ENCODE data around the gene AGPAT3. TPM values are rescaled to one million over a fixed set of nuclear protein-coding genes. Genes with fewer than 3 reads are reported as not detected.

AGPAT3 gene
- total RNA-seq, 1 experiment from 2014 or later = 58.3 TPM

DNA sequence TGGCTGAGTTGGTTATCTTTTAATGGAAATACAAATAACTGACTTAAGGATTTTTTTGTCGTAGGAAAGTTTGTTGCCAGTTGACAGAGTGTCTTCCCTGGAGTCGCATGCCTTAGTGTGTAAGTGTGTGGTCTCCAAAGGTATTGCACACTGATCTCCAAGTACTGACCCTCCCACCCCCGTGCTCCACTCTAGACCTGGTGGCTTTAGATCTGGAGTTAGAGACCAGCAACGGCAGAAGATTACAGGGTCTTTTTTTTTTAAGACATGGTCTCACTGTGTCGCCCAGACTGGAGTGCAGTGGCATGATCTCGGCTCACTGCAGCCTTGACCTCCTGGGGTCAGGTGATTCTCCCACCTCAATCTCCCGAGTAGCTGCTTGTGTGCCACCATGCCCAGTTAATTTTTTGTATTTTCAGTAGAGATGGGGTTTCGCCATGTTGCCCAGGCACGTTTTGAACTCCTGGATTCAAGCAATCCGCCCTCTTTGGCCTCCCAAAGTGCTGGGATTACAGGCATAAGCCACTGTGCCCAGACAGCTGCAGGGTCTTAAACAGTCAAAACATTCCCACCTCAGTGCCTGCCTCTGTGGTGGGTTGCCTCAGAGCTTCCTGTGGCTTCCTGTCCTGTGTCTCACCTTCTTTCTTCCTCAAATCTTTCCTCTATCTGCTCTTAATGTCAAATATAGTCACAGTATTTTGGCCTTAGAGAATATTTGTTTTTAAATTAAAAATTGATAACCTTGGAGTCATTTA lies 154.0 kb downstream of the AGPAT3 start:
- Mint-ChIP-seq H3K4me1 (ENCODE audit: insufficient read depth, unreplicated experiment) (peaks cover 17% of the 10 kb centered on the region), H3K36me3 (ENCODE audit: insufficient read depth, unreplicated experiment) (peaks cover 7% of the 10 kb centered on the region), H3K27ac (ENCODE audit: low read depth, unreplicated experiment) (peak overlapping the region; percentile 31), H3K27me3 (ENCODE audit: insufficient read depth, unreplicated experiment) (no peaks in the 10 kb centered on the region), H3K4me3 (ENCODE audit: unreplicated experiment) (no peak overlapping the region), H3K9me3 (ENCODE audit: unreplicated experiment) (no peaks in the 10 kb centered on the region)
- TF ChIP-seq, protein P1, sequence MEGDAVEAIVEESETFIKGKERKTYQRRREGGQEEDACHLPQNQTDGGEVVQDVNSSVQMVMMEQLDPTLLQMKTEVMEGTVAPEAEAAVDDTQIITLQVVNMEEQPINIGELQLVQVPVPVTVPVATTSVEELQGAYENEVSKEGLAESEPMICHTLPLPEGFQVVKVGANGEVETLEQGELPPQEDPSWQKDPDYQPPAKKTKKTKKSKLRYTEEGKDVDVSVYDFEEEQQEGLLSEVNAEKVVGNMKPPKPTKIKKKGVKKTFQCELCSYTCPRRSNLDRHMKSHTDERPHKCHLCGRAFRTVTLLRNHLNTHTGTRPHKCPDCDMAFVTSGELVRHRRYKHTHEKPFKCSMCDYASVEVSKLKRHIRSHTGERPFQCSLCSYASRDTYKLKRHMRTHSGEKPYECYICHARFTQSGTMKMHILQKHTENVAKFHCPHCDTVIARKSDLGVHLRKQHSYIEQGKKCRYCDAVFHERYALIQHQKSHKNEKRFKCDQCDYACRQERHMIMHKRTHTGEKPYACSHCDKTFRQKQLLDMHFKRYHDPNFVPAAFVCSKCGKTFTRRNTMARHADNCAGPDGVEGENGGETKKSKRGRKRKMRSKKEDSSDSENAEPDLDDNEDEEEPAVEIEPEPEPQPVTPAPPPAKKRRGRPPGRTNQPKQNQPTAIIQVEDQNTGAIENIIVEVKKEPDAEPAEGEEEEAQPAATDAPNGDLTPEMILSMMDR (IDR thresholded peaks at IDR 0.05; ENCODE audit: unreplicated experiment) = no peak
- intact Hi-C loops (cut with micrococcal nuclease) = no loop called here
- ChIA-PET POLR2A (interaction anchor here (0.7 kb wide), 1 partner anchor 10 kb away, joined by 5 read pairs; no protein-coding TSS in a partner anchor), CTCF (no interaction called here)
- DNase-seq (ENCODE audit: unreplicated experiment) = no peak
- no TSS peak for BruUV-seq (replicated peaks)

DNA sequence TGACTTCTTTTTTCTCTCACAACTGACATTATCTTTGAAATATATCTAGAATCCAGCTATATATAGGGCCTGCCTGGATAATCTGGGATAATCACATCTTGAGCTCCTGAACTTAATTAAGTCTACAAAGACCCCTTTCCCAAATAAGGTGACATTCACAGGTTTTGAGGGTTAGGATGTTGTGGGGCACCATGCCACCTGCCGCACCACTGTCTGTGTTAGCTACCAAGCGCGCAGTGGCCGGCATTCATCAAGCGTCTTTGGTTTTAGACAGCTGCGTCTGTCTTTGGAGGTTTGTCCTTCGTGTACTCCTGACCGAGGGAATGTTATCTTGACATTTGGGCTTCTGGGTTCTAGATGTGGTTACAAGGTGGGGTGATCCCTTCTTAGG lies 154.5 kb downstream of the AGPAT3 start:
- TF ChIP-seq, protein P1 (IDR thresholded peaks at IDR 0.05; ENCODE audit: unreplicated experiment) = no peak
- ChIA-PET CTCF (no interaction called here), POLR2A (no interaction called here)
- Mint-ChIP-seq H3K36me3 (ENCODE audit: insufficient read depth, unreplicated experiment) (peaks cover 7% of the 10 kb centered on the region), H3K4me1 (ENCODE audit: insufficient read depth, unreplicated experiment) (peaks cover 17% of the 10 kb centered on the region), H3K27me3 (ENCODE audit: insufficient read depth, unreplicated experiment) (no peaks in the 10 kb centered on the region), H3K9me3 (ENCODE audit: unreplicated experiment) (no peaks in the 10 kb centered on the region), H3K4me3 (ENCODE audit: unreplicated experiment) (no peak overlapping the region), H3K27ac (ENCODE audit: low read depth, unreplicated experiment) (peak overlapping the region; percentile 31)
- intact Hi-C loops (cut with micrococcal nuclease) = no loop called here
- no peak for DNase-seq (ENCODE audit: unreplicated experiment)
- no TSS peak for BruUV-seq (replicated peaks)

DNA sequence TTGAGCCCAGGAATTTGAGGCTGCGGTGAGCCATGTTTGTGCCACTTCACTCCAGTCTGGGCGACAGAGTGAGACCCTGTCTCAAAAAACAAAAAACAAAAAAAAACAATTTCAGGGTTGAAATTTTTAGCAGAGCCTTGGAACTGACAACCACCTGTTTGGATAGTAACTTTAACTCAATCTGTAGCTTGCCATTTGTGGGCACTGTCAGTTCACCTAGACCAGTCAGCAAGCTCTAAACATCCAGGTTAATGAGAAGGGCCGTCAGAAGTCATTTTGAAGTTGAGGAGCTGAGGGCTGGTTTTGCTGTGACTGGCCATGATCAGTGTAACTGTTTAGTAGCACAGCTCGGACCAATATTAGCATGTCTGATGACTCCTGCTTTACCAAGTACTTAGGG lies 155.5 kb downstream of the AGPAT3 start:
- TF ChIP-seq, protein P1 (IDR thresholded peaks at IDR 0.05; ENCODE audit: unreplicated experiment) = no peak
- Mint-ChIP-seq H3K36me3 (ENCODE audit: insufficient read depth, unreplicated experiment) (peaks cover 7% of the 10 kb centered on the region), H3K27ac (ENCODE audit: low read depth, unreplicated experiment) (no peak overlapping the region), H3K27me3 (ENCODE audit: insufficient read depth, unreplicated experiment) (no peaks in the 10 kb centered on the region), H3K4me1 (ENCODE audit: insufficient read depth, unreplicated experiment) (peaks cover 26% of the 10 kb centered on the region), H3K9me3 (ENCODE audit: unreplicated experiment) (no peaks in the 10 kb centered on the region), H3K4me3 (ENCODE audit: unreplicated experiment) (no peak overlapping the region)
- POLR2A ChIA-PET = interaction anchor here (0.9 to 1.5 kb wide), 4 partner anchors 9 to 43 kb away, joined by 3 to 12 read pairs (median 4); partner anchors contain the start of gene TRAPPC10
- no TSS peak for BruUV-seq (replicated peaks)
- intact Hi-C loops (cut with micrococcal nuclease) = no loop called here
- CTCF ChIA-PET = no interaction called here
- DNase-seq (ENCODE audit: unreplicated experiment) = no peak

DNA sequence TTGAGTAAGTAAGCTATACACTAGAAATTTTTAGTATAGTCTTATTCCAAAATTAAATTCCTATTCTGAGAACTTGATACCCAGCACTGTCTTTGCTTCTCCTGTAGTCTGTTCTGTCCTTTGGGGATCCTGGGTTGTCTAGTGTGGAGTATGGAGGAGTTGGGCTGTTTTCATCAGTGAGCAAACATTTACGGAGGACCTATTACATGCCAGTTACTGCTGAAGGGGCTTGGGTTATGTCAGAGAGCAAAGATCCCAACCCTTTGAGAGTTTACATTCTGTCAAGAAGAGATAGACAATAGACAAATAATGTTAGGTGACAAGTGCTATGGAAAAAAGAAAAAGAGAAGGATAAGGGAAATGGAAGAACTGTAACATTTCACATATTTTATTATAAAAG lies 156.0 kb downstream of the AGPAT3 start:
- DNase-seq (ENCODE audit: unreplicated experiment) = no peak
- POLR2A ChIA-PET = interaction anchor here (0.9 to 1.5 kb wide), 2 partner anchors 9 to 43 kb away, joined by 3 to 12 read pairs; partner anchors contain the start of gene TRAPPC10
- intact Hi-C loops (cut with micrococcal nuclease) = no loop called here
- H3K4me1 Mint-ChIP-seq (ENCODE audit: insufficient read depth, unreplicated experiment) = peaks cover 25% of the 10 kb centered on the region
- BruUV-seq (replicated peaks) = no TSS peak
- H3K27me3 Mint-ChIP-seq (ENCODE audit: insufficient read depth, unreplicated experiment) = no peaks in the 10 kb centered on the region
- H3K4me3 Mint-ChIP-seq (ENCODE audit: unreplicated experiment) = no peak overlapping the region
- peaks cover 7% of the 10 kb centered on the region for H3K36me3 Mint-ChIP-seq (ENCODE audit: insufficient read depth, unreplicated experiment)
- no peaks in the 10 kb centered on the region for H3K9me3 Mint-ChIP-seq (ENCODE audit: unreplicated experiment)
- CTCF ChIA-PET = no interaction called here
- no peak overlapping the region for H3K27ac Mint-ChIP-seq (ENCODE audit: low read depth, unreplicated experiment)
- TF ChIP-seq, protein P1 (IDR thresholded peaks at IDR 0.05; ENCODE audit: unreplicated experiment) = no peak

All from MCF 10A (cell line).